Stimulated activated CD4-positive, alpha-beta T cell treated with anti-CD3 and anti-CD28 coated beads, Interleukin-12 subunit alpha, Interleukin-12 subunit beta, amount 100 ng/mL, for 48 hours (primary cell): ENCODE measurements around the gene CITED2.
A peak's percentile ranks its signal among the peaks of the same experiment; 100 is the strongest.

Source experiments
- DNase-seq, 3 donors: peaks; one replicate each; pipeline ENCODE4 v3.0.0-alpha.2; 2020; ENCODE audit warnings: low read depth in 2 of 3, low spot score in 1 of 3

The CITED2 gene

GRCh38 chr6:139334806-139335446, 39.5 kb downstream of the CITED2 start:
- no peak for DNase-seq

- DNase-seq, result no peak
Measured at GRCh38 chr6:139330826-139331500, 43.5 kb downstream of the CITED2 start.

- DNase-seq, result no peak
Measured at GRCh38 chr6:139330306-139330705, 44.1 kb downstream of the CITED2 start.

GRCh38 chr6:139329224-139329623, 45.2 kb downstream of the CITED2 start:
- DNase-seq, result no peak

- no peak for DNase-seq
Measured at GRCh38 chr6:139327038-139327437, 47.4 kb downstream of the CITED2 start.

GRCh38 chr6:139325686-139326085, 48.8 kb downstream of the CITED2 start:
- no peak for DNase-seq

GRCh38 chr6:139325125-139325524, 49.3 kb downstream of the CITED2 start:
- DNase-seq, result no peak

- DNase-seq, result no peak
Measured at GRCh38 chr6:139324301-139324555, 50.2 kb downstream of the CITED2 start.

GRCh38 chr6:139323511-139324300, 50.7 kb downstream of the CITED2 start:
- DNase-seq, result peak; percentile 68 to 76 (median 68)
